Suprapubic skin (tissue), 3 donors: ENCODE data around the gene RPAP2.

ENCODE experiments used
- CTCF ChIP-seq, 2 donors: fragments of 200-600 bp in 1 of 2; fragments of 450-650 bp in 1 of 2; sonication (generic) in 1 of 2; IDR thresholded peaks; one replicate each; pipeline ENCODE4 v1.5.1; 2016 to 2019; ENCODE audit warnings: antibody characterized with exemption in 2 of 2, mild to moderate bottlenecking in 1 of 2, moderate library complexity in 1 of 2
- EP300 ChIP-seq: sonication (generic); formaldehyde crosslinking; IDR thresholded peaks from one replicate; pipeline ENCODE4 v1.6.1; 2017; ENCODE audit warnings: antibody characterized with exemption
- POLR2A ChIP-seq, 2 donors: fragments of 450-650 bp; IDR thresholded peaks; one replicate each; pipeline ENCODE4 v1.6.1; 2017; ENCODE audit warnings: antibody characterized with exemption in 2 of 2, mild to moderate bottlenecking in 2 of 2, moderate library complexity in 2 of 2

GRCh38 chr1:92342401-92342800 is 43.5 kb downstream of the RPAP2 start:
- TF ChIP-seq CTCF (IDR thresholded peaks at IDR 0.05) = no peak
- no peak for TF ChIP-seq POLR2A (IDR thresholded peaks at IDR 0.05)
- TF ChIP-seq EP300 = no peak
